HG02938 (cell line): ENCODE data around the gene HS3ST5.
"Not testable (repeated sequence)": the region's sequence is repeated elsewhere in the genome, so short reads cannot be mapped to it uniquely, and the experiment has no call there.

Experiments
- ATAC-seq: cut with Tn5 transposase; IDR thresholded peaks from one replicate; pipeline ENCODE4 v1.9.1; 2021; ENCODE audit warnings: mild to moderate bottlenecking, moderate library complexity; ENCODE audit not compliant: unreplicated experiment

HS3ST5 gene

DNA sequence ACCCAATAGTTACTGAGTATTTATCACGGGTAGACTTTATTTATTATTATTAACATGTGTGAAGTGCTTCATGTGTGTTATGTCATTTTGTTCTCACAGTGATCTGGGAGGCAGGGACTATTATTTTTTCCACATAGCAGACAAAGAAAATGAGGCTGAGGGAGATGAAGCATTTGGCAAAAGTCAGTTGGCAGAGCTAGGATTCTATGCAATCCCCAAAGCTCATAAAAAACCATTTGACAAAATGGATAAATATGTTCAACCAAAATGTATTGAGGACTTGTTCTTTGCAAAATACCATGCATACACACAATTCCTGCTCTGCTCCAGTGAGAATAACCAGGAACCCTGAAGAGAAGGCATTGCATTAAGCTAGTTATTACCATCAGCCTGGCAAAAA, 184.4 kb downstream of the HS3ST5 start:
- no peak for ATAC-seq

DNA sequence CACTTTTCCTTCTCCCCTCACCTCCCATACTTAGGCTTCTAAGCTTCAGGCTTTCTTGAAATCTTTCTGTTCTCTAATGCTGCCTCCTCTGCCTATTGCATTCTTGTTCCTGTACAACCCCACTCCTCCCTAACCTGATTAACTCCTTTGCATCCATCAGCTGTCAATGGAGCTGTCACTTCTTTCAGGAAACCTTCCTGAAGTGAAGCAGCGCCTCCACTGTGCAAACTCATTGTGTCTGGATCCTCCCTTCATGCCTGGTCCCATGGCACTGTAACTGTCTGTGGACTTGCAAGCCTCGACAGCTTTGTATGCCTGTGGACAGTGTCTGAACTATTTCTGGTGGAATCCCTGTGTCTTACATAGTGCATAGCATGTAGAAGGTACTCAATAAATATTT, 185.0 kb downstream of the HS3ST5 start:
- ATAC-seq = no peak

DNA sequence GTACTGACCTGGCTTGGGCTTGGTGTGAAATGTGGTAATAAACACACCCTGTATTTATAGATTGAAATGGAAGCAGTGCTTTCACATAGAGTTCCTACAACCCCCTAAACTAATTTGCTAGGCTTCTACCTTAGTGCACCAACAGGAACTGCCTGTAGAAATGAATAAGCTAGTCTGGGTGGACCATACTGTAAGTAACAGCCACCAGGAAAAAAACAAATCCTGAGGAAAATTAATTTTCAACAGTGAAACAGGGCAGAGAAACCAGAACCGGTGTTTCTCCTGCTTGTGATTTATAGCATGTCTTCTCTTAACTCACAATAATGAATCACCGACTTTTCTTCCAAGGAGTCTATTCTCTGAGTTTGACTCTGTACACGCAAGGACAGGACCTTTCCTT, 187.1 kb downstream of the HS3ST5 start:
- ATAC-seq = no peak

DNA sequence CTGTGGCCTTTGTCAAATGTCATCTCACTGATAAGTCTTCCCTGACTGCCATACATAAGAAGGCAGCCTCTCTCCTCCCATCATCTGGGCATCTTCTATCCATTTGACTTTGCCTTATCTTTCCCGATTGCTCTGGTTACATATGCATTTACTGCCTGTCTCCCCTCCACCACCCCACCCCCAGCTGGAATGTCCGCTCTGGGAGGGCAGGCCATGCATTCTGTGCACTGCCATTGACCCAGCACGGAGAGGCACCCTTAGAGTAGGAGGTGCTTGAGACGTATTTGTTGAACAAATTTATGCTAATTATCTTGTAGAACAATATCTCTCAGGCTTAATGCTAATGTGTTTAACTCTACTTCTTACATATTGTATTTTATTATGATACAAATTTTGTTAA, 188.0 kb downstream of the HS3ST5 start:
- no peak for ATAC-seq

DNA sequence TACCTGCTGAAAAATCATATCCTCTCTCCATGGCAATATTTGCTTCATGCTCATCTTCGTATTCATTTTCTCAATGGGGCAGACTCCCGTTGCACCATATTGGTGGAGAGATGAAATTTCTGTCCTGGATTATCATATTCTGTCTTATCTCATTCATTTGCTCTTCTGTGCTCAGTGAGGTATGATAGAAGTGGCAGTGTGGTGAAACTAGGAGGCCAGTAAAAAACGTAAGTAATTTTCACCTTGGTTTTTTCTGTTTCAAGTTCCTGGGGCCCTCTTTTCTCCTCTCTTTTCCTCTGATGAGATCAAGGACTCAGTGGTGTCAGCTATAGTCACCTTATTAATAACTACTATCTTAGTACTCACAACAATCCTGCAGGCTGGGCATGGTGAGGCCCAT, 189.4 kb downstream of the HS3ST5 start:
- ATAC-seq = no peak

DNA sequence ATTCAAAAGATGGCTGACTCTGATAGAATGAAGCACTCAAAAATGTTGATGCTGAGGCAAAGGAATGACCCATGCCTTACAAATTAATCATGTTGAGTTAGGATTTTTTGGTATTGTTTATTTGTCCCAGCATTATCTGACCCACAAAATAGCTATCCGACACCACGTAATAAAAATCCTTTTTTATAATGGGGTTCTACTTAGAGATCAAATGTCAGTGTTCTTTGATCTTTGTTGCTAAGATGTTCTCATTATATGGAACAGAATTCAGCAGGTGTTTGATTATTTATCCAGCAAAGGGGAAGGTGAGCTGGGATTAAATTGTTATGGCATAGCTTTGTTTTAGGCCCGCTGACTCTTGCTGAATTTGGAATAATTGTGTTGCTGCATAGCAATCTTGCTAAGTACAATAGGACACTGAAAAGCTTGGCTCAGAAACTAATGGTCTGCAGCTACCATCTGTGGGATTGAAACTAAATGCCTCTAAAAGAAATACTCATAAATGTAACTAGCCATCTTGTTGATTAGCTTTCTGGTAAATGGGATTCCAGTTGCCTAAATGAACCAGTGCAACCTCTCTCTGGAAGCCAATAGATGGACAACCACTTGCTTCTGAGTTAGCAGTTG, 191.6 kb downstream of the HS3ST5 start:
- ATAC-seq = no peak

DNA sequence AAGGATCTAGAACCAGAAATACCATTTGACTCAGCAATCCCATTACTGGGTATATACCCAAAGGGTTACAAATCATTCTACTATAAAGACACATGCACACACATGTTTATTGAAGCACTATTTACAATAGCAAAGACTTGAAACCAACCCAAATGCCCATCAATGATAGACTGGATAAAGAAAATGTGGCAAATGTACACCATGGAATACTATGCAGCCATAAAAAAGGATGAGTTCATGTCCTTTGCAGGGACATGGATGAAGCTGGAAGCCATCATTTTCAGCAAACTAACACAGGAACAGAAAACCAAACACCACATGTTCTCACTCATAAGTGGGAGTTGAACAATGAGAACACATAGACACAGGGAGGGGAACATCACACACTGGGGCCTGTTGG, 193.6 kb downstream of the HS3ST5 start:
- not testable (repeated sequence) for ATAC-seq

DNA sequence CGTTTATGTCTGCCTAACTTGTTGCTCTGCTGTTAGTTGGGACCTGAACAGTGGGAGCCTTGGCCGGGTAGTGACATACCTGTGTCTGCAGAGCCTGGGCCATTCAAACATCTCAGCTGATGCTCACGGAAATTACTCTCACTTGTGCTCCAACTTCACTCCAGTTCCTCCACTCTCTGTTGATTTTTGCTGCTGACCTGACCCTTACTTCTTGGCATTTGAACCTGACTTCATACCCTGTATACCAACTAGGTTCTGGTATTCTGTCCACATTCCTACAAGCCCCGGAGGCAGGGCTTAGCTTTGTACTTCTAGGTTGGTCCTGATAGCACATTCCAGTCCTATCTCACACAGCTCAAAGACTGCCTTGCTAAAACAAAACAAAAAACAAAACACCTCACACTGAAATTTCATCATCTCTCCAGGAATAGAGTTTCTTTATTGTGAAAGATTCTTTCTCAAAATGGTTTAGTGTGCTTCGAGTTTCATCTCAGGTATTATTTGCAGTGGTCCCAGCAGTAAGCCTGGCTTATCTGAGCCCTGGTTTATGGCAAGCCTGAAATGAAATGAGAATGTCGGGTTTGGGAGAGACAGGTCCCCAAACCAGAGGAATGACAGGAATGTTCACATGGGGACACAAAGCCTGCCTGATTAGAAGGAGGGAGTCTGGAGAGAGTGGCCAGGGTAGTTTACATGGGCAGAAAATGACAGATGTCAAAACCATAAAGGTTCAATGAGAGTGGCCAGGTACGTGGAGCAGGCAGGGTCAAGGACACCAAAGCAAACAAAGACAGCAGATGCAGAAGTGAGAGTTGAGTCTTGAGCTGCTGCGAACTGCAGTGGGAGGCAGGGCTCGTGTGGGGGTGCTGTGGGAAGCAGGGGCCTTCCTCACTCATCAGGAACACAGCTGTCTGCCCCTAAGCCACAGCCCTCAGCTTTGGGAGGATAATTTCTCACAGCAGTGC, 197.7 kb downstream of the HS3ST5 start:
- no peak for ATAC-seq

DNA sequence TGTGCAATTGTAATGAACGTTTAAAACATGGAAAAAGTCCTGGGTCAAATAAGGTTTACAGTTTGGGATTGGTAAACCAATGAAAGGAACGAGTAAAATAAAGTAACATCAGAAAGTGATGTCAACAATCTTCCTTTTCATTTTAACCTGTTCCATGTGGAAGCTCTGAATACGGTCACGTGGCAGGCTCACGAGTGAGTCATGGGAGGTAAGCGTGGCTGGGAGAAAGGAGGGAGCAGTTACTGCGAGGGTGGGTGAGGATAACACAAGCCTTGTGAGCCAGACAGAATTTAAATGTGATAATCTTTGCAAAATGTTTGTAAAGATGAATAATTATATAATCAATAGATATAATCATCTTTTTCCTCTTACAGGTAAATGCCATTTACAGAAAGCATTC, 200.6 kb downstream of the HS3ST5 start:
- no peak for ATAC-seq

DNA sequence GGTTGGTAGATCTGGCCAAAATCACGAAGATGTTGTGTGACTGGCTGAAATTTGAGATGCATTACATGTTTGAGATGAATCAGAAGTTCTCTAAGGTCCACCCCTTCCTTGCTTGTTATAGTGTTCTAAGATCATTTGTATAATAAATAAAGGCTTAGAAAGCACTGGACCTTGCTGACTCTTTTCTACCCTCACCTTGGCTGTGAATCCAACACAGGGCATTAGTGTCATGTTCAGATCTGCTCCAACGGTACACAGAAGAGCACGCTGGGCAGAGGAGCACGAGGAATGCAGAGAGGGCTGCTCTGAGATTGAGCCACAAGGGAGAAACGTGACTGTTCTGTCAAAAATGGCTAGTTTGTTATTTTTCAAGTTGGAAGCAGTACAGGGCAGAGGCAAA, 202.4 kb downstream of the HS3ST5 start:
- no peak for ATAC-seq

DNA sequence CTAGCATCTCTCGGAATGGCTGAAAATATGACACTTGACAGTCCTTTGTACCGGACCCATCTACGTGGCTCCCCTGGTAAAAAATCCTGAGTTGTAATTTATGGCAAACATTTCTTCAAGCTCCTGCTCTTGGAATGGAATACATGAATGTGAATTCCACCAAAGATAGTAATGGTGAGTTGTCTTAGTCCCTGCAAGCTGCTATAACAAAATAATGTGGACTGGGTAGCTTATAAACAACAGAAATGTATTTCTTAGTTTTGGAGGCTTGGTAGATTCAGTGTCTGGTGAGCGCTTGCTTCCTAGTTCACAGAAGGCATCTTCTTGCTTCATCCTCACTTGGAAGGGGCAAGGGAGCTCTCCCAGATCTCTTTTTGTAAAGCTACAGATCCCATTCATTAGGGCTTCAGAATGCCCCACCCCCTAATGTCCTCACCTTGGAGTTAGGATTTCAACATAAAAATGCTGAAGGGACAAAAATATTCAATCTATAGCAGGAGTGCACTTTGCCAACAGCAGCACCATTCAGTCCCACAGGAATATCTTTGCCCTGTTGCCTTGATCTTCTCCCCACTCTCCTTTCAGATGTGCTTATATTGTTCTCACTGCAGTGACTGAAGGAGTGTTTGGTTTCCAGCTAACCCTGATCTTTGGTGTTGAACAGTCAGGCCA, 204.1 kb downstream of the HS3ST5 start:
- ATAC-seq = no peak

DNA sequence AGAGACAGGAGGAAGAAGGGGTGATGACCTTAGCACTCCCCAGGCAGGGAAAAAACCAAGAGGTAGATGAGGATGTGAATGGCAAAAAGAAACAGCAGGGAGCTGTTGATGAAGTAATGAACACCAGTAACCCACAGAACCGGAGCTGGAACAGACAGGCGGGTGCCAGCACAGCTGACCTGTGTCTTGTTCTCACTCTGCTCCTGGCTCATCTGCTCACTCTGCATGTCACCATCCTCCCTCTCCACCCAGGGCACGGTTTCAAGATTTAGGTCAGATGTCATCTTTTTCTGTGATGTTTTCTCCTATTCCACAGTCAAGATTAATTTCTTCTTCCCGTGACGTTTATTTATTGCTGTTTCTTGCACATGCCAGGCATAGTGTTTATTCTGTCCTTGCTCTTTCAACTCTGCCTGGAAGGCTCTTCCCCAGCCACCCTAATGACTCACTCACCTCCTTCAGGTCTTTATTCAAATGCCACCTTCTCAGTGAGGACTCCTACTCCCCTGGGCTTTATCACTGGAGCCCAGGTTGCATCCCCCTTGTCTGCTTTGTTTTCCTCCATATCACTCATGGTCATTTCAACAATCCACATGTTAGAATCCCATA, 207.4 kb downstream of the HS3ST5 start:
- no peak for ATAC-seq

DNA sequence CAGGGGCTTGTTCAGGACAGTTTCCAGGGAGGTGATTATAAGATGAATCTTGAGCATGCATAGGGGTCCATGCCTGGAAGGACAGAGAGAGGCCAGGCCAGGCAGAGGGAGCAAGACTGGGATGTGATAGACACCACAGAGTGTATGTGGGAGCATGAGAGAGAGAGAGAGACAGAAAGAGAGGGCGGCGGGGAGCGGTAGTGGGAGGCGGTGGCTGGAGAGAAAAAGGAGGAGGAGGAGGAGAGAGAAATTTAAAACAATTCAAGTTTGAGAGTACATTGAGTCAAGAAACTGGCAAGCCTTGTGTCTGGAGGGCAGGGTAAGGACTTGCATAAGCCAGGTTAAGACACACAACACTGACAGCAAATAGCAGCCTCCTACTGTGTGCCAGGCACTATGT, 209.0 kb downstream of the HS3ST5 start:
- no peak for ATAC-seq

DNA sequence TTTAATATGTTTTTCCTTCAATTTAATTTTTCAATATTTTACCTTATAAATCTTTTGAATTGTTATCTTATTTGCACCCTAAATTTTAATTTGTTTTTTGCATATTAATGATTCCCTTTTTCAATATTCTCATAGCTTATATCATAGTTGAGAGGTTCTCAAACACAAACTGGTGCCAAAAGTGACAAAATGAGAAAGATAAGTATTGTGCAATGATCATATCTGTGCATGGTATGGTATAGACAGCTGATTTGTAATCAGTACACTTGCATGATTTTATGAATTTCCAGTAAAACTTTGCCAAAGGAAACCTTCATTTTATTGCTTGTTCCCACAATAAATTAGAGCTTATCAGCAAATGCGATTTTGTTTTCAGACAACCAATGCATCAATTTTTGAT, 210.9 kb downstream of the HS3ST5 start:
- no peak for ATAC-seq

DNA sequence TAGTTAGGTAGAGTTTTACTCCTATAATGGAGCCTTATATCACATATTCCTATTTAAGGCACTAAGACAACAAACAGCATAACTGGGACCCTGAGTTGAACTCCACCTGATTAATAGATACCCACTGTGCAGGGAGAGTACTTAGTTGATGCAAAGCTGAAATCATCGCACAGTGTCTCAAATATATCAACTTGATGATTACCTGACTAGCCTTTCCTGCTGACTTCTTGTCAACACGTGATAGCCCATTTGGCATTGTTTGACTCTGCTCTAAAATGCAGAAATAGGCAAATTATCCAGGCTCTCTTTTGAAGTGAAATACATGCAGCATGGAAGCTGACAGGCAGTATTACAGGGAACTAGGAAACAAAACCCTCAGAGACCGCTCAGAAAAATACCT, 217.2 kb downstream of the HS3ST5 start:
- no peak for ATAC-seq

DNA sequence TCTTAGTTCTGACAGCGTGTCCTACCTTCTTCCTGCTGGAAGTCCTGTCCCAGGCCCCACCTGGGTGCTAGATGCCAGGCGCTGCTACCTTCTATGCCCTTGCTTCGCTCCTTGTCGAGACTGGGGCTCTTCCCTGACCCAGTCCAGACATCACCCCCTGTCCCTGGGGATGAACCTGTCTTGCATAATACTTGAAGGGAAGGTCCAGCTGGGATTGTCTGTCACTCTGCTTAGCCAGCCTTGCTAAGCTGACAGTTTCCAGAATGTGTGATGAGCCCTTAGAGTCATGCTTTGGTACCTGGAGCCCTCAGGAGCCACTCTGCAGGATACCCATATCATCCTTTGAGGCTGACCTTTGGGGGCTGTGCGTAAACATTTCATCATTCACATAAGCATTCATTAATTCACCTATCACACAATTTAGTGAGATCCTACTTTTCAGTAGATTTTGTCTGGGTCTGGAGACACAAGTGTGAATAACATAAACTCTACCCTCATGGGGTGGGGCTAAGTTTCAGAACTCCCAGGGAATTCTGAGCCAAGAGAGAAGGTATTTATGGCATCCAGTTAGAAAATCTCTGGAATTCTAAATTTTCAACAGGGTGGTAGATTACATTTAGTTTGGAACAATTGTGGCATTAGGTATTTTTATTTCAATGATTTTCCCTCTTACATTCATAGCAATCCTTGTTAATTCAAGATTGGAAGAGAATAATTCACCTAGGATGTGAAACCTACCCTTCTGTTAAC, 220.7 kb downstream of the HS3ST5 start:
- ATAC-seq = no peak

DNA sequence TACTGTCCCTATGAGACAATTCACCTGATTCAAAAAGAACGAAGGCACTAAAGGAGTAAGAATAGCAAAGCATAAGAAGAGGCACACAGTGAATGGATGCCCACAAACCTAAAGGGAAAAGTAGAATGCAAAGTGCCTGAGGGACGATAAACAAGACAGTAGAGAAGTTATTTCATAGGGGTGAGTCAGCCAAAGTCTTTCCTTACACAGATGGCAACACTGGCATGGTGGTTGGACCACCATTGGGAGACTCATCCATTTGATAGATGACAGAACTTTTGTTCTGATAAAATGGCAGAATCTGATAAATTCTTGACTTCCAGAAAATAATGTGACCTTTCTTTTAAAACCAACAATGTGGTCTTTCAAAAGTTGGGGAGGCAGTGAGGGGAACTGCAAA, 223.8 kb downstream of the HS3ST5 start:
- no peak for ATAC-seq

DNA sequence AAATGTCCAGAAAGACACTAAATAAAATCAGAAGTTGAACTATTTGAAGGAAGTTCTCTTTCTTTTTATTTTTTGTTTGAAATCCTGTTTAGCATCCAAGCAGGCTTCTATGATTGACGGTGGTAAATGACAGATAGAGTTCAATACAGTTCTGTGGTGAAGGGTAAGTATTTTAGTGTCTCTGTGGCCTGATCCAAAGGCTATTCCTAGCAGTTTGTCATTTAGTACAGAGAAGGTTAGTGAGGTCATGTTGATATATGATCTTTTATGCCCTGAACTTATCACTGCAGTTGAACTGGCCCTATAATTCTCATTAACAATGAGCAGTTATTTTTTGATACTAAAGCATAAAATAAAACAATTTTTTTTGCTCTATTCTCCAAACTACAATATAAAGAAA, 227.2 kb downstream of the HS3ST5 start:
- no peak for ATAC-seq

DNA sequence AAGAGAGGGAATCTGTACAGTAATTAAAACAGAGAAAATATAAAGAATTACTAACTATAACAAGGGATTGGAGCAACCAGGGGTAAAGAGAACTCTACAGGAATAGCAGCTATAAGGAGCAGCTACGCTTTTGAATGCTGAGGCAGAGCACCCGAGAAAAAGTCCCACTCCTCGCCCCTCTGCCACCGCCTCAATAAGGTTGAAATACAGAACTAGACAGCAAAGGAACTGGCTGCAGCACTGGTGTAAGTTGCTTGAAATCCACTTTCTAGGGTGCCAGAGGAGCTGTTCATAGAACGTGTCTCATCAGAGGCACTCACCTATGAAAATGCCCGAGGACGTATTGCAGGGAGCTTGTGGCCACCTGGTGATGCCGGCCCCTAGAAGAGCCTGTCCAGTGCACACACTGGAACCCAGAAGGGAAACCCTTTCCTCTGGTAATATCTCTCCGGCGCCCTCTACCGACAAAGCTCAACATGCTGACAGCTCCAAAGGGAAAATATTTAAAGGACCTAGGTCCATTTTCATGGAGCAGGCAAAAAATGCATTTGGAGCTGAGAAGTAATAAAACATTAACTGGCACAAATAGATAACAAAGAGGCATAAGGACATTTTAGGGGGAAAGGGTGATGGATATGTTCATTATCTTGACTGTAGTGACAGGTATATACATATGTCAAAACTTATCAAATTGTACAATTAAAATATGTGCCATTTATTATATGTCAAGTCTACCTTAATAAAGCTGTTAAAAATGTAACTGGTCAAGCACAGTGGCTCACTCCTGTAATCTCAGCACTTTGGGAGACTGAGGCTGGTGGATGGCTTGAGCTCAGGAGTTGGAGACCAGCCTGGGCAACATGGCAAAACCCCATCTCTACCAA, 234.5 kb downstream of the HS3ST5 start:
- ATAC-seq = no peak

DNA sequence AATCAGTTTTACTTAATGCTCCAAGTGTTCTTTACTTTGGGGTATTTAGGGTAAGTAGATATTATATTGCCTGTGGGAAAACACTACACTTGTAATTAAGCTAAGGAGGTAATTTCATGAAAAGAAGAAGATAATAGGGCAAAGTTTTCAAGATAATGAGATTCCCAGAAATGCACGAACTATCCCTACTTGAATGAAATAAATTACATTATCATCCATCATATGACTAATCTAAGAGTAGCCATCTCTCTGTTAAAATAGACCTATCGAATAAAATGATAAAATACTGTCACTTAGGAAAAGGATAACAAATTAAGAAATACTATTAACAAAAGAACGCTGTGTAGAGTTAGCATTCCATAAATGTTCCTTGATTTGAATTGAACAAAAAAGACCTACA, 236.8 kb downstream of the HS3ST5 start:
- no peak for ATAC-seq
